ENCODE results near the gene TNK1.
"Not testable (repeated sequence)": the region's sequence is repeated elsewhere in the genome, so short reads cannot be mapped to it uniquely, and the experiment has no call there.

TNK1 gene

DNA sequence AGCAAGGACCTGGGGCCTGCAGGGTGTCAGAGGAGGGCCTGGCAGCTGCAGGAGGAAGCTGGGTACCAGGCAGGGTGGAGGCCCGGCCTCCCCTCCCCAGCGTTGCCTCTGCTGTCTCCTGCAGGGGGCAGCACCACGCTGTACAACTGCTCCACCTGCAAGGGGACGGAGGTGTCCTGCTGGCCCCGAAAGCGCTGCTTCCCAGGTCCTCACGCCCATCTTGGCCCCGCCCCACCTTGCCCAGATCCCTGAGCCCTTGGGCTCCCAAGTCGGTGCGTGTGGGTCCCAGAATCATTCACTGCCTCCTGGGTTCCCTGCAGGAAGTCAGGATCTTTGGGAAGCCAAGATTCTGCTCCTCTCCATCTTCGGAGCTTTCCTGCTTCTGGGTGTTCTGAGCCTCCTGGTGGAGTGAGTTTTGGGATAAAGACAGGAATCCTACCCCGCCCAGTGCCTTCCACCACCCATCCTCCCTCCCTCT, 24.8 kb upstream of the TNK1 start:
- Histone ChIP-seq H3K4me1 (ENCODE audit: control insufficient read depth, insufficient read depth, low read length) (peaks cover 16% of the 10 kb centered on the region), H3K27ac (ENCODE audit: low read depth, low read length) (no peak overlapping the region), H3K27me3 (ENCODE audit: control insufficient read depth, insufficient read depth, low read length) (0 out of 2 replicates have a peak, but pooled peaks cover 6% of the 10 kb centered on the region), H3K9me3 (ENCODE audit: control insufficient read depth, insufficient read depth, low read depth, low read length) (no peaks in the 10 kb centered on the region), H3K4me3 (ENCODE audit: low read depth, low read length) (peak overlapping the region; percentile 44), H3K9ac (ENCODE audit: low read length) (no peak overlapping the region), H3K36me3 (ENCODE audit: control insufficient read depth, insufficient read depth, low read length) (no peaks in the 10 kb centered on the region)

DNA sequence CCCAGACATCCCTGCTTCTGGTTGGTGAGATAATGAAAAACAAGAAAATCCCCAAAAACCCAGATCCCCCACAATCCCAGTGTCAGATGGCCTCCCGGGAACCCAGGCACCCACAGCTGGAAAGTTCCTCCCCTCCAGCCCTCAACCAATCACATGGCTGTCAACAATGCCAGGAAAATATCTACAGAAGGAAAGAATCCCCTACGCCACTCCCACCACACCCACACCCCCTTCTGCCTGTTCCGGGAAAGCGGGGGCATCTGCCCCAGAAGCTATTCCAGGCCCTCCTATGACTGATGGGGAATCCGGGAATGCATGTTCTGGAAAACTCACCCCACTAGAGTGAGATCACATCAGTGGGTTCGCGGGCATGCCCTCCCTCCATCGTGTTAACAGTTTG, 24.1 kb upstream of the TNK1 start:
- Histone ChIP-seq H3K27ac (ENCODE audit: low read depth, low read length) (no peak overlapping the region), H3K27me3 (ENCODE audit: control insufficient read depth, insufficient read depth, low read length) (0 out of 2 replicates have a peak, but pooled peaks cover 6% of the 10 kb centered on the region), H3K4me1 (ENCODE audit: control insufficient read depth, insufficient read depth, low read length) (peaks cover 16% of the 10 kb centered on the region), H3K9ac (ENCODE audit: low read length) (no peak overlapping the region), H3K36me3 (ENCODE audit: control insufficient read depth, insufficient read depth, low read length) (no peaks in the 10 kb centered on the region), H3K4me3 (ENCODE audit: low read depth, low read length) (no peak overlapping the region), H3K9me3 (ENCODE audit: control insufficient read depth, insufficient read depth, low read depth, low read length) (no peaks in the 10 kb centered on the region)

DNA sequence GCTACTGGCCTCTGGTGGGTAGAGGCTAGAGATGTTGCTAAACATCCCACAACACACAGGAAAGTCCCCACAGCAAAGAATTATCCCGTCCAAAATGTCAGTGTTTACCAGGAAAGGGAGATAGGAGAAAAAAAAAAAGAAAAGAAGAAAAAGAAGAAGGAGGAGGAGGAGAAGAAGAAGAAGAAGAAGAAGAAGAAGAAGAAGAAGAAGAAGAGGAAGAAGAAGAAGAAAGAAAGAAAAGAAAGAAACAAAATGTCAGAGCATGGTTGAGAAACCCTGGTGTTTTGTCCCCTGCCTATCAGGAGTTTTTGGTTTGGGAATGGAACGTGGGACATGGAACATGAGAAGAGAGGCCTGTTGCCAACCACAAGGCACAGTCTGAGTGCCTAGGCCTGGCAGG, 23.5 kb upstream of the TNK1 start:
- Histone ChIP-seq H3K9ac (ENCODE audit: low read length) (no peak overlapping the region), H3K4me3 (ENCODE audit: low read depth, low read length) (no peak overlapping the region), H3K36me3 (ENCODE audit: control insufficient read depth, insufficient read depth, low read length) (no peaks in the 10 kb centered on the region), H3K27me3 (ENCODE audit: control insufficient read depth, insufficient read depth, low read length) (0 out of 2 replicates have a peak, but pooled peaks cover 6% of the 10 kb centered on the region), H3K4me1 (ENCODE audit: control insufficient read depth, insufficient read depth, low read length) (peaks cover 15% of the 10 kb centered on the region), H3K9me3 (ENCODE audit: control insufficient read depth, insufficient read depth, low read depth, low read length) (no peaks in the 10 kb centered on the region), H3K27ac (ENCODE audit: low read depth, low read length) (no peak overlapping the region)

DNA sequence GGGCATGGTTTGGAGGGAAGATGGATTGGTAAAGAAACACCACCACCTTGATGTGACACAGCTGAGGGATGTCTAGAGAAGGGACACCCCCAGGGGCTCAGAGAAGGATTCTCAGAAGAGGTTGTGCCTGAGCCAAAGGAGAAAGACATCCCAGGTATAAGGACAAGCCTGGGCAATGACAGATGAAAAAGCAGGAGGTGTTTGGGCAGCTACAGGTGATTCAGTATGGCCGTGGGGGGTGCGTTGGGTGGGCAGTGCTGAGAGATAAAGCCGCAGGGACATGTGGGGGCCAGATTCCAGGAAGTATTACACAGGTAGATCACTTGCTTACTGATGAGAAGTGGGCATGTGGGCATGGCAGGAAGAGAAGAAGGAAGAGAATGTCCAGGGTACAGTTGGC, 19.0 kb upstream of the TNK1 start:
- Histone ChIP-seq H3K9me3 (ENCODE audit: control insufficient read depth, insufficient read depth, low read depth, low read length) (no peaks in the 10 kb centered on the region), H3K4me3 (ENCODE audit: low read depth, low read length) (no peak overlapping the region), H3K9ac (ENCODE audit: low read length) (no peak overlapping the region), H3K36me3 (ENCODE audit: control insufficient read depth, insufficient read depth, low read length) (no peaks in the 10 kb centered on the region), H3K4me1 (ENCODE audit: control insufficient read depth, insufficient read depth, low read length) (no peaks in the 10 kb centered on the region), H3K27me3 (ENCODE audit: control insufficient read depth, insufficient read depth, low read length) (no peaks in the 10 kb centered on the region), H3K27ac (ENCODE audit: low read depth, low read length) (no peak overlapping the region)

DNA sequence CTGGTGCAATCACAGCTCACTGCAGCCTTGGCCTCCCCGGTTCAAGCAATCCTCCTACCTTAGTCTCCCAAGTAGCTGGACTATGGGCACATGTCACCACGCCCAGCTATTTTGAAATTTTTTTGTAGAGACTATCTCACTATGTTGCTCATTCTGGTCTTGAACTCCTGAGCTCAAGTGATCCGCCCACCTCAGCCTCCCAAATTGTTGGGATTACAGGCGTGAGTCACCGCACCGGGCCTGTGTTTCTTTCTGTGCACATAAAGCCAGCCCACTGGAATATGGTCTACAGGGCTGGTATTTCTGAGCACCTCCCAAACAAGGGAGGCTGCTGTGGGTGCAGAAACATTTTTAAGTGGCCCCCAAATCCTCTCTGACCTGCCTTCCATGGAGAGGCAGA, 17.6 kb upstream of the TNK1 start:
- Histone ChIP-seq H3K9me3 (ENCODE audit: control insufficient read depth, insufficient read depth, low read depth, low read length) (no peaks in the 10 kb centered on the region), H3K27ac (ENCODE audit: low read depth, low read length) (no peak overlapping the region), H3K9ac (ENCODE audit: low read length) (no peak overlapping the region), H3K27me3 (ENCODE audit: control insufficient read depth, insufficient read depth, low read length) (no peaks in the 10 kb centered on the region), H3K36me3 (ENCODE audit: control insufficient read depth, insufficient read depth, low read length) (no peaks in the 10 kb centered on the region), H3K4me3 (ENCODE audit: low read depth, low read length) (no peak overlapping the region), H3K4me1 (ENCODE audit: control insufficient read depth, insufficient read depth, low read length) (peaks cover 6% of the 10 kb centered on the region; the same call in 1 of the 2 replicates)

DNA sequence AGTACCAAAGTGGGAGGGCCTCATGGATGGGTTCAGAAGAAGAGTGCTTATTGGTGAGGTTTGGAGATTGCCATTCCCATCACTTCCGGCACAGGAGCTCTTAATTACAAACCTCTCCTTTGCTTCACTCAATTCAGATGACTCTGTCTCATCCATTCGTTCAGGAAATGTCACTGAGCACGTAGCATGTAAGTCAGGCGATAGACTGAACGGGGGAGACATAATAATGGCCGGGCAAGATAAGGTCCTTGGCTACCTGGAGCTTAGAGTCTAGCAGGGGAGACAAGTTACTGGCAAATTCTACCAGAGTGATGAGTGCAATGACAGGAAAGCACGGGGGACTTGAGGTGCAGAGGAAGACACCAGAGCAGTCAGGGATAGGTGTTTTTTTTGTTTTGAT, 14.9 kb upstream of the TNK1 start:
- H3K4me1 ChIP-seq (ENCODE audit: control insufficient read depth, insufficient read depth, low read length); H3K36me3 ChIP-seq (ENCODE audit: control insufficient read depth, insufficient read depth, low read length); H3K9ac ChIP-seq (ENCODE audit: low read length); H3K9me3 ChIP-seq (ENCODE audit: control insufficient read depth, insufficient read depth, low read depth, low read length); H3K27ac ChIP-seq (ENCODE audit: low read depth, low read length); H3K4me3 ChIP-seq (ENCODE audit: low read depth, low read length); H3K27me3 ChIP-seq (ENCODE audit: control insufficient read depth, insufficient read depth, low read length): not testable (repeated sequence)

DNA sequence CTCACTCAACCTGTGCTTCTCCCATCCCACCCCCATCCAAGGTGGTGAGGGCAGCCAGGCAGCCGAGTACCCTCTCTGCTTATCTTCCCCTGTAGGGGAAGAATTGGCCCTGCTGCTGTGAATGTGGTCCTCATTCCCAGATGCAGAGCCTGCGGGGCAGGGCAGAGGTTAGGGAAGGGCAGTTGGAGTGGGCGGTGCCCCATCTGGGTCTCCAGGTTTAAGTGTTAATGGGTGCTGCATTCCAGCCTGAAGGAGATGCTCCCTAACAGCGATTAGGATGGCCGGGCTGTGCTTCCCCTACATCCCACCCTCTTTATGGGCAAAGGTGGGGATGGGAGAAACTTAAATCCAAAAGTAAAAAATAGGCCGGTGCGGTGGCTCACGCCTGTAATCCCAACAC, 13.8 kb upstream of the TNK1 start:
- Histone ChIP-seq H3K4me1 (ENCODE audit: control insufficient read depth, insufficient read depth, low read length) (peaks cover 8% of the 10 kb centered on the region; the same call in 1 of the 2 replicates), H3K9ac (ENCODE audit: low read length) (no peak overlapping the region), H3K27me3 (ENCODE audit: control insufficient read depth, insufficient read depth, low read length) (no peaks in the 10 kb centered on the region), H3K36me3 (ENCODE audit: control insufficient read depth, insufficient read depth, low read length) (no peaks in the 10 kb centered on the region), H3K4me3 (ENCODE audit: low read depth, low read length) (no peak overlapping the region), H3K27ac (ENCODE audit: low read depth, low read length) (no peak overlapping the region), H3K9me3 (ENCODE audit: control insufficient read depth, insufficient read depth, low read depth, low read length) (no peaks in the 10 kb centered on the region)

DNA sequence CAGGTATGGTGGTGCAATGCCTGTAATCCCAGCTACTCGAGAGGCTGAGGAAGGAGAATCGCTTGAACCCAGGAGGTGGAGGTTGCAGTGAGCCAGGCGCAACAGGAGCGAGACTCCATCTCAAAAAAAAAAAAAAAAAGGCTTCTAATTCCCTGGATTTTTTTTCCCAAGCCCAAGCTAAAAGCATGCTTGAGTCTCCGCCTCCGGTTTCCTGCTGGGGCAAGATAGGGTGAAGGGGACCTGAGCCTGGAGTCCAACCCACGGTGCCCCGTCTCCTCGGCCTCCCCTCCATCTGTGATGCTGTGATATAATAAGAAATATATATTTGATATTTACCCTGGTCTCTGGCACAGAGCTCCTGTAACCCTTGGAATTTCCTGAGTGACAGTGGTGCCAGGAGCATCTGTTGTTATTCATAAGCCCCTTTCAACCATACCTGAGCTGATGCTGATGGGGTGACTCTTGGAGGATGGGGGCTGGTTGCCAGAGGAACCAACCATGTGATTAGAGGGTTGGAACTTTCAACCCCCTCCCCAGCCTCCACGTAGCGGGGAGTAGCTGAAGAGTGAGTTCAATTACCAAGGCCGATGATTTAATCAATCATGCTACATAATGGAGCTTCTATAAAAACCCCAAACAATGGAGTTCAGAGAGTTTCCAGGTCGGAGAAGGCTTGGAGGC, 12.8 kb upstream of the TNK1 start:
- Histone ChIP-seq H3K36me3 (ENCODE audit: control insufficient read depth, insufficient read depth, low read length) (no peaks in the 10 kb centered on the region), H3K9me3 (ENCODE audit: control insufficient read depth, insufficient read depth, low read depth, low read length) (no peaks in the 10 kb centered on the region), H3K27me3 (ENCODE audit: control insufficient read depth, insufficient read depth, low read length) (no peaks in the 10 kb centered on the region), H3K9ac (ENCODE audit: low read length) (no peak overlapping the region), H3K4me3 (ENCODE audit: low read depth, low read length) (no peak overlapping the region), H3K4me1 (ENCODE audit: control insufficient read depth, insufficient read depth, low read length) (peaks cover 8% of the 10 kb centered on the region; the same call in 1 of the 2 replicates), H3K27ac (ENCODE audit: low read depth, low read length) (no peak overlapping the region)

DNA sequence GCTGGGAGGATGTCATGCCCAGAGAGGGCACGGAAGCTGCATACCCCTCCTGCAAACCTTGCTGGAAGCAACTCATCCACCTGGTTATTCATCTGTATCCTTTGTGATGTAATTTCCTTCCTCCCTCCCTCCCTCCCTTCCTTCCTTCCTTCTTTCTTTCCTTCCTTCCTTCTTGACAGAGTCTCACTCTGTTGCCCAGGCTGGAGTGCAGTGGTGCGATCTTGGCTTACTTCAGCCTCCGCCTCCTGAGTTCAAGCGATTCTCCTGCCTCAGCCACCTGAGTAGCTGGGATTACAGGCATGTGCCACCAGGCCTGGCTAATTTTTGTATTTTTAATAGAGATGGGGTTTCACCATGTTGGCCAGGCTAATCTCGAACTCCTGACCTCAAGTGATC, 12.3 kb upstream of the TNK1 start:
- H3K27me3 ChIP-seq (ENCODE audit: control insufficient read depth, insufficient read depth, low read length); H3K4me1 ChIP-seq (ENCODE audit: control insufficient read depth, insufficient read depth, low read length); H3K27ac ChIP-seq (ENCODE audit: low read depth, low read length); H3K36me3 ChIP-seq (ENCODE audit: control insufficient read depth, insufficient read depth, low read length); H3K4me3 ChIP-seq (ENCODE audit: low read depth, low read length); H3K9me3 ChIP-seq (ENCODE audit: control insufficient read depth, insufficient read depth, low read depth, low read length); H3K9ac ChIP-seq (ENCODE audit: low read length): not testable (repeated sequence)

- Histone ChIP-seq H3K36me3 (ENCODE audit: control insufficient read depth, insufficient read depth, low read length) (no peaks in the 10 kb centered on the region), H3K27me3 (ENCODE audit: control insufficient read depth, insufficient read depth, low read length) (no peaks in the 10 kb centered on the region), H3K9ac (ENCODE audit: low read length) (no peak overlapping the region), H3K27ac (ENCODE audit: low read depth, low read length) (no peak overlapping the region), H3K4me1 (ENCODE audit: control insufficient read depth, insufficient read depth, low read length) (peaks cover 8% of the 10 kb centered on the region; the same call in 1 of the 2 replicates), H3K9me3 (ENCODE audit: control insufficient read depth, insufficient read depth, low read depth, low read length) (no peaks in the 10 kb centered on the region), H3K4me3 (ENCODE audit: low read depth, low read length) (no peak overlapping the region)
Measured at GRCh38 chr17:7369825-7370224, 11.1 kb upstream of the TNK1 start.

DNA sequence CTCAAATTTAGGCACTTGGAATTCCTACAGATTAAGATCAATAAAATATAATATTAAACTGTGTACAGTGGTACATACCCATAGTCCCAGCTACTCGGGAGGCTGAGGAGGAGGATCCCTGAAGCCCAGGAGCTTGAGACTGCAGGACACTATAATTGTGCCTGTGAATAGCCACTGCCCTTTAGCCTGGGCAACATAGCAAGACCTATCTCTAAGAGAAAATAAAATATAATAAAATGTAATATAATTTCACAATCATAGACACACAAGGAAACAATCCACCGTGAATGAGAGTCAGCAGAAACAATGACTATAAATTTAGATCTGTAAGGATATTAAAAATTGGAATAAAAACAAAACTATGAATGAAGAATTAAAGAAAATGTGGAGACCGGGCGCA, 10.0 kb upstream of the TNK1 start:
- no peaks in the 10 kb centered on the region for H3K9me3 ChIP-seq (ENCODE audit: control insufficient read depth, insufficient read depth, low read depth, low read length)
- H3K36me3 ChIP-seq (ENCODE audit: control insufficient read depth, insufficient read depth, low read length) = no peaks in the 10 kb centered on the region
- no peak overlapping the region for H3K4me3 ChIP-seq (ENCODE audit: low read depth, low read length)
- H3K9ac ChIP-seq (ENCODE audit: low read length) = no peak overlapping the region
- H3K4me1 ChIP-seq (ENCODE audit: control insufficient read depth, insufficient read depth, low read length) = peaks cover 8% of the 10 kb centered on the region; the same call in 1 of the 2 replicates
- no peak overlapping the region for H3K27ac ChIP-seq (ENCODE audit: low read depth, low read length)
- no peaks in the 10 kb centered on the region for H3K27me3 ChIP-seq (ENCODE audit: control insufficient read depth, insufficient read depth, low read length)

Data from HUES6 (cell line).